IMR-90 (cell line): Measurements from ENCODE around the gene OR7C2. TPM values are rescaled to one million over a fixed set of nuclear protein-coding genes. Genes with fewer than 3 reads are reported as not detected.

Source experiments
- polyA plus RNA-seq, 3 experiments: library from polyadenylated mRNA; depleted of rRNA; stranded (reverse); fragments of >200 nt; gene quantifications; 2 replicates each; pipeline ENCODE4 v1.2.3, GENCODE V29; 2012; ENCODE audit warnings: low replicate concordance in 1 of 3
- total RNA-seq: library from RNA; depleted of rRNA; stranded (reverse); fragments of >200 nt; gene quantifications from 2 replicates; pipeline ENCODE4 v1.2.3, GENCODE V29; 2012; rRNA removed

OR7C2 gene
- total and polyA plus RNA-seq, 2 of the 4 experiments (the other 2 are of a cell fraction) = not detected

Other genes starting within 250 kb of the OR7C2 start
- not detected in 2 replicates for gene ADGRE2, start 162.9 kb upstream of the OR7C2 start, total RNA-seq
- not detected in 2 replicates for gene ADGRE2, start 162.9 kb upstream of the OR7C2 start, polyA plus RNA-seq (2012; rRNA removed)
- not detected in 2 replicates for gene OR7A5, start 106.3 kb upstream of the OR7C2 start, total RNA-seq
- gene OR7A5, start 106.3 kb upstream of the OR7C2 start, polyA plus RNA-seq (2012; rRNA removed) = not detected in 2 replicates
- not detected in 2 replicates for gene OR7C1, start 106.3 kb upstream of the OR7C2 start, total RNA-seq
- gene OR7C1, start 106.3 kb upstream of the OR7C2 start, polyA plus RNA-seq (2012; rRNA removed) = not detected in 2 replicates
- gene OR7A10, start 92.6 kb upstream of the OR7C2 start, total RNA-seq = not detected in 2 replicates
- gene OR7A10, start 92.6 kb upstream of the OR7C2 start, polyA plus RNA-seq (2012; rRNA removed) = not detected in 2 replicates
- gene OR7A17, start 55.4 kb upstream of the OR7C2 start, total RNA-seq = not detected in 2 replicates
- gene OR7A17, start 55.4 kb upstream of the OR7C2 start, polyA plus RNA-seq (2012; rRNA removed) = not detected in 2 replicates
- not detected in 2 replicates for gene SLC1A6, start 38.4 kb downstream of the OR7C2 start, total RNA-seq
- gene SLC1A6, start 38.4 kb downstream of the OR7C2 start, polyA plus RNA-seq (2012; rRNA removed) = not detected in 2 replicates
- not detected in 2 replicates for gene CASP14, start 108.0 kb downstream of the OR7C2 start, total RNA-seq
- gene CASP14, start 108.0 kb downstream of the OR7C2 start, polyA plus RNA-seq (2012; rRNA removed) = not detected in 2 replicates
- not detected in 2 replicates for gene OR1I1, start 140.7 kb downstream of the OR7C2 start, total RNA-seq
- not detected in 2 replicates for gene OR1I1, start 140.7 kb downstream of the OR7C2 start, polyA plus RNA-seq (2012; rRNA removed)
- 18.6 and 19.4 TPM in 2 replicates for gene SYDE1, start 165.9 kb downstream of the OR7C2 start, total RNA-seq
- gene SYDE1, start 165.9 kb downstream of the OR7C2 start, polyA plus RNA-seq (2012; rRNA removed) = 64.9 and 84.7 TPM in 2 replicates